ENCODE results near the gene SUFU.
"Not testable (repeated sequence)": the region's sequence is repeated elsewhere in the genome, so short reads cannot be mapped to it uniquely, and the experiment has no call there.

The SUFU gene

GRCh38 chr10:102660888-102661657 lies 157.3 kb downstream of the SUFU start:
- no peaks in the 10 kb centered on the region for H3K9me2 ChIP-seq (replicated peaks; ENCODE audit: insufficient read depth, low read length)
- no peaks in the 10 kb centered on the region for H4K20me1 ChIP-seq (ENCODE audit: low read depth, low read length)
- no peak overlapping the region for H3K4me2 ChIP-seq (ENCODE audit: low read depth, low read length, poor library complexity, severe bottlenecking)
- H3K9me3 ChIP-seq (ENCODE audit: insufficient read depth, low read length): no peaks in the 10 kb centered on the region
- H3K36me3 ChIP-seq (ENCODE audit: low read length): no peaks in the 10 kb centered on the region
- H3K27me3 ChIP-seq (ENCODE audit: low read length): no peaks in the 10 kb centered on the region
- H3F3A ChIP-seq (ENCODE audit: insufficient read depth): no peaks in the 10 kb centered on the region
- no peak overlapping the region for H2AFZ ChIP-seq (ENCODE audit: low read depth, low read length, severe bottlenecking)
- TF ChIP-seq CTCF (IDR thresholded peaks at IDR 0.05; ENCODE audit: insufficient read depth, low read length, poor library complexity, severe bottlenecking): no peak
- TF ChIP-seq EZH2phosphoT487 (conservative IDR thresholded peaks at IDR 0.05; ENCODE audit: low read length): no peak
- H3K79me2 ChIP-seq (ENCODE audit: insufficient read depth, low read length): no peaks in the 10 kb centered on the region
- H3K27ac ChIP-seq (ENCODE audit: low read depth, low read length): no peak overlapping the region
- H3K4me3 ChIP-seq (ENCODE audit: insufficient read depth, low read length, poor library complexity, severe bottlenecking): no peak overlapping the region
- no peak overlapping the region for H3K9ac ChIP-seq (ENCODE audit: low read length)

GRCh38 chr10:102661658-102662028 lies 157.9 kb downstream of the SUFU start:
- no peak overlapping the region for H3K27ac ChIP-seq (ENCODE audit: low read depth, low read length)

DNA sequence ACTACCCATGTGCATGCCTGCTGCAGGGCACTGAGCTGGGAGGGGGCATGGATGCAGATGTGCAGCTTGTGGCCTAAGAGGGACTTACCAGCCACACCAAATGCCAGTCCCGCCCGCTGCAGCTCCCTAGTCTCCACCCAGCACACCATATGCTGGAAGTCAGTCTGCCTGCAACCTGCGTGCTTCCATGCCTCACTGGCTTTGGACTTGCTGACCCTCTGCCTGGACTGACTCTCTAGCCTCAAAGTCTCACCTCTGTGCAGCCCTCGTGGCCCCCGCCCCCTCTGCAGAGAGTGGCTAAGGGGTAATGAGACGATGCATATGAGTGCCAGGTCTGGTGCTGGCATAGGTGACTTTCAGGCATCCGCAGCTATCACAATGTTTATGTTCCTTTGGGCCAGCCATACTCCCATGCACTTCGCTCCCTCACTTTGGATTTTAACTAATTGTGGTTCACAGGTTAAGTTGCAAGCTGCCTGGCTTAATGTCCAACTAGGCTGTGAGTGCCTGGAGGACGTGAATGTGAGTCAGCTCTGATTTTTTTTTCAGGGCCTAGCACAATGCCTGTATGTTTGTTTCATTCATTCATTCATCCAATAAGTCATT lies 162.2 kb downstream of the SUFU start:
- no peak overlapping the region for H2AFZ ChIP-seq (ENCODE audit: low read depth, low read length, severe bottlenecking)
- H3K27me3 ChIP-seq (ENCODE audit: low read length): no peaks in the 10 kb centered on the region

More at GRCh38 chr10:102661658-102662028, 157.9 kb downstream of the SUFU start:
- H3K79me2 ChIP-seq (ENCODE audit: insufficient read depth, low read length): no peaks in the 10 kb centered on the region
- H3K36me3 ChIP-seq (ENCODE audit: low read length): no peaks in the 10 kb centered on the region
- no peaks in the 10 kb centered on the region for H3F3A ChIP-seq (ENCODE audit: insufficient read depth)
- TF ChIP-seq EZH2phosphoT487 (conservative IDR thresholded peaks at IDR 0.05; ENCODE audit: low read length) (no peak), CTCF (IDR thresholded peaks at IDR 0.05; ENCODE audit: insufficient read depth, low read length, poor library complexity, severe bottlenecking) (no peak)
- H3K9me3 ChIP-seq (ENCODE audit: insufficient read depth, low read length): no peaks in the 10 kb centered on the region
- H3K27me3 ChIP-seq (ENCODE audit: low read length): no peaks in the 10 kb centered on the region
- H3K4me3 ChIP-seq (ENCODE audit: insufficient read depth, low read length, poor library complexity, severe bottlenecking): no peak overlapping the region
- H3K9me2 ChIP-seq (replicated peaks; ENCODE audit: insufficient read depth, low read length): no peaks in the 10 kb centered on the region
- no peak overlapping the region for H2AFZ ChIP-seq (ENCODE audit: low read depth, low read length, severe bottlenecking)
- H4K20me1 ChIP-seq (ENCODE audit: low read depth, low read length): no peaks in the 10 kb centered on the region
- no peak overlapping the region for H3K9ac ChIP-seq (ENCODE audit: low read length)
- no peak overlapping the region for H3K4me2 ChIP-seq (ENCODE audit: low read depth, low read length, poor library complexity, severe bottlenecking)

GRCh38 chr10:102667411-102667810 lies 163.6 kb downstream of the SUFU start:
- not testable (repeated sequence) for H3K9me3 ChIP-seq (ENCODE audit: insufficient read depth, low read length); H3K79me2 ChIP-seq (ENCODE audit: insufficient read depth, low read length); H3K36me3 ChIP-seq (ENCODE audit: low read length); H3K27me3 ChIP-seq (ENCODE audit: low read length); H4K20me1 ChIP-seq (ENCODE audit: low read depth, low read length); H3K27ac ChIP-seq (ENCODE audit: low read depth, low read length); H3F3A ChIP-seq (ENCODE audit: insufficient read depth); H3K9me2 ChIP-seq (replicated peaks; ENCODE audit: insufficient read depth, low read length); H3K4me2 ChIP-seq (ENCODE audit: low read depth, low read length, poor library complexity, severe bottlenecking); H3K4me3 ChIP-seq (ENCODE audit: insufficient read depth, low read length, poor library complexity, severe bottlenecking); H3K9ac ChIP-seq (ENCODE audit: low read length); H2AFZ ChIP-seq (ENCODE audit: low read depth, low read length, severe bottlenecking)

More for the DNA sequence above, 162.2 kb downstream of the SUFU start:
- Histone ChIP-seq H3K36me3 (ENCODE audit: low read length) (no peaks in the 10 kb centered on the region), H3K9me3 (ENCODE audit: insufficient read depth, low read length) (no peaks in the 10 kb centered on the region), H3K9me2 (replicated peaks; ENCODE audit: insufficient read depth, low read length) (no peaks in the 10 kb centered on the region), H3K4me3 (ENCODE audit: insufficient read depth, low read length, poor library complexity, severe bottlenecking) (no peak overlapping the region), H3K4me2 (ENCODE audit: low read depth, low read length, poor library complexity, severe bottlenecking) (no peak overlapping the region), H3F3A (ENCODE audit: insufficient read depth) (no peaks in the 10 kb centered on the region), H4K20me1 (ENCODE audit: low read depth, low read length) (no peaks in the 10 kb centered on the region), H3K27ac (ENCODE audit: low read depth, low read length) (no peak overlapping the region), H3K9ac (ENCODE audit: low read length) (no peak overlapping the region), H3K79me2 (ENCODE audit: insufficient read depth, low read length) (no peaks in the 10 kb centered on the region)
- TF ChIP-seq CTCF (IDR thresholded peaks at IDR 0.05; ENCODE audit: insufficient read depth, low read length, poor library complexity, severe bottlenecking) (no peak), EZH2phosphoT487 (conservative IDR thresholded peaks at IDR 0.05; ENCODE audit: low read length) (no peak)

Data from SU-DHL-6 (cell line).